Neutrophil (primary cell): Measurements from ENCODE around the gene PCDHGA10.
"Not testable (repeated sequence)": the region's sequence is repeated elsewhere in the genome, so short reads cannot be mapped to it uniquely, and the experiment has no call there.

ENCODE experiments used
- H3K27ac ChIP-seq: fragments of 200-600 bp; sonication (generic); 2 replicates; pipeline ENCODE4 v1.5.1; 2016; ENCODE audit warnings: mild to moderate bottlenecking, moderate library complexity
- H3K27me3 ChIP-seq: fragments of 200-600 bp; sonication (generic); 2 replicates; pipeline ENCODE4 v1.6.0; 2016; ENCODE audit warnings: mild to moderate bottlenecking
- H3K36me3 ChIP-seq: fragments of 200-600 bp; sonication (generic); 2 replicates; pipeline ENCODE4 v1.5.1; 2017
- H3K4me1 ChIP-seq, 2 experiments: fragments of 200-600 bp in 1 of 2; sonication (generic) in 1 of 2; 1 replicate in 1 of 2; 2 replicates in 1 of 2; pipeline versions ENCODE4 v1.5.1 to v1.6.1; 2013 to 2016; ENCODE audit warnings: low read depth in 1 of 2, low read length in 1 of 2, mild to moderate bottlenecking in 1 of 2, moderate library complexity in 1 of 2; ENCODE audit not compliant: control insufficient read depth in 1 of 2, insufficient read depth in 1 of 2
- H3K4me3 ChIP-seq, 2 experiments: fragments of 200-600 bp in 1 of 2; sonication (generic) in 1 of 2; 1 replicate in 1 of 2; 2 replicates in 1 of 2; pipeline ENCODE4 v1.5.1; 2013 to 2016; ENCODE audit warnings: low read depth in 1 of 2, low read length in 1 of 2, mild to moderate bottlenecking in 1 of 2, moderate library complexity in 1 of 2
- H3K9me3 ChIP-seq: fragments of 200-600 bp; sonication (generic); 2 replicates; pipeline ENCODE4 v1.5.1; 2016
- TF ChIP-seq, protein P1 (sequence below): fragments of 200-600 bp; sonication (generic); IDR thresholded peaks from 2 replicates; pipeline ENCODE4 v1.5.1; 2016; ENCODE audit warnings: antibody characterized with exemption

The PCDHGA10 gene

DNA sequence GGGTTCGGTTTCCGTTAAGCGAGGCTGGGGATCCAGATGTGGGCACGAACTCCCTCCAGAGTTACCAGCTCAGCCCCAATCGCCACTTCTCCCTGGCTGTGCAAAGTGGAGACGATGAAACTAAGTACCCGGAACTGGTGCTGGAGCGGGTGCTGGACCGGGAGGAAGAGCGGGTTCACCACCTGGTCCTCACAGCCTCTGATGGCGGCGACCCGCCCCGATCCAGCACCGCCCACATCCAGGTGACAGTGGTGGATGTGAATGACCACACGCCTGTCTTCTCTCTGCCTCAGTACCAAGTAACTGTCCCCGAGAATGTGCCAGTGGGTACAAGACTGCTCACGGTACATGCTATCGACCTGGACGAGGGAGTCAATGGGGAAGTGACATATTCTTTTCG is 29.4 kb upstream of the PCDHGA10 start:
- TF ChIP-seq, protein P1, sequence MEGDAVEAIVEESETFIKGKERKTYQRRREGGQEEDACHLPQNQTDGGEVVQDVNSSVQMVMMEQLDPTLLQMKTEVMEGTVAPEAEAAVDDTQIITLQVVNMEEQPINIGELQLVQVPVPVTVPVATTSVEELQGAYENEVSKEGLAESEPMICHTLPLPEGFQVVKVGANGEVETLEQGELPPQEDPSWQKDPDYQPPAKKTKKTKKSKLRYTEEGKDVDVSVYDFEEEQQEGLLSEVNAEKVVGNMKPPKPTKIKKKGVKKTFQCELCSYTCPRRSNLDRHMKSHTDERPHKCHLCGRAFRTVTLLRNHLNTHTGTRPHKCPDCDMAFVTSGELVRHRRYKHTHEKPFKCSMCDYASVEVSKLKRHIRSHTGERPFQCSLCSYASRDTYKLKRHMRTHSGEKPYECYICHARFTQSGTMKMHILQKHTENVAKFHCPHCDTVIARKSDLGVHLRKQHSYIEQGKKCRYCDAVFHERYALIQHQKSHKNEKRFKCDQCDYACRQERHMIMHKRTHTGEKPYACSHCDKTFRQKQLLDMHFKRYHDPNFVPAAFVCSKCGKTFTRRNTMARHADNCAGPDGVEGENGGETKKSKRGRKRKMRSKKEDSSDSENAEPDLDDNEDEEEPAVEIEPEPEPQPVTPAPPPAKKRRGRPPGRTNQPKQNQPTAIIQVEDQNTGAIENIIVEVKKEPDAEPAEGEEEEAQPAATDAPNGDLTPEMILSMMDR, result no peak
- no peaks in the 10 kb centered on the region for H3K36me3 ChIP-seq
- no peak overlapping the region for H3K4me3 ChIP-seq
- peaks cover 96% of the 10 kb centered on the region for H3K27me3 ChIP-seq
- no peaks in the 10 kb centered on the region for H3K4me1 ChIP-seq
- no peak overlapping the region for H3K27ac ChIP-seq
- peaks cover 9% of the 10 kb centered on the region for H3K9me3 ChIP-seq

DNA sequence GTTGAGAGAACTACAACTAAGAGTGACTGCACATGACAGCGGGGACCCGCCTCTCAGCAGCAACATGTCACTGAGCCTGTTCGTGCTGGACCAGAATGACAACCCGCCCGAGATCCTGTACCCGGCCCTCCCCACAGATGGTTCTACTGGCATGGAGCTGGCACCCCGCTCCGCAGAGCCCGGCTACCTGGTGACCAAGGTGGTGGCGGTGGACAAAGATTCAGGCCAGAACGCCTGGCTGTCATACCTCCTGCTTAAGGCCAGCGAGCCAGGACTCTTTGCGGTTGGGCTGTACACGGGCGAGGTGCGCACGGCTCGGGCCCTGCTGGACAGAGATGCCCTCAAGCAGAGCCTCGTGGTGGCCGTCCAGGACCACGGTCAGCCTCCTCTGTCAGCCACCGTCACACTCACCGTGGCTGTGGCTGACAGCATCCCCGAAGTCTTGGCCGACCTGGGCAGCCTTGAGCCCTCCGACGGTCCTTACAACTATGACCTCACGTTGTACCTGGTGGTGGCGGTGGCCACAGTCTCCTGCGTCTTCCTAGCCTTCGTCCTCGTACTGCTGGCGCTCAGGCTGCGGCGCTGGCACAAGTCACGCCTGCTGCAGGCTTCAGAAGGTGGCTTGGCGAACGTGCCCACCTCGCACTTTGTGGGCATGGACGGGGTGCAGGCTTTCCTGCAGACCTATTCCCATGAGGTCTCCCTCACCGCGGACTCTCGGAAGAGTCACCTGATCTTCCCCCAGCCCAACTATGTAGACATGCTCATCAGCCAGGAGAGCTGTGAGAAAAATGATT is 28.1 kb upstream of the PCDHGA10 start:
- peaks cover 96% of the 10 kb centered on the region for H3K27me3 ChIP-seq
- TF ChIP-seq, protein P1, result no peak
- H3K4me1 ChIP-seq, result no peaks in the 10 kb centered on the region
- H3K36me3 ChIP-seq, result no peaks in the 10 kb centered on the region
- H3K27ac ChIP-seq, result no peak overlapping the region
- peaks cover 18% of the 10 kb centered on the region for H3K9me3 ChIP-seq
- no peak overlapping the region for H3K4me3 ChIP-seq

DNA sequence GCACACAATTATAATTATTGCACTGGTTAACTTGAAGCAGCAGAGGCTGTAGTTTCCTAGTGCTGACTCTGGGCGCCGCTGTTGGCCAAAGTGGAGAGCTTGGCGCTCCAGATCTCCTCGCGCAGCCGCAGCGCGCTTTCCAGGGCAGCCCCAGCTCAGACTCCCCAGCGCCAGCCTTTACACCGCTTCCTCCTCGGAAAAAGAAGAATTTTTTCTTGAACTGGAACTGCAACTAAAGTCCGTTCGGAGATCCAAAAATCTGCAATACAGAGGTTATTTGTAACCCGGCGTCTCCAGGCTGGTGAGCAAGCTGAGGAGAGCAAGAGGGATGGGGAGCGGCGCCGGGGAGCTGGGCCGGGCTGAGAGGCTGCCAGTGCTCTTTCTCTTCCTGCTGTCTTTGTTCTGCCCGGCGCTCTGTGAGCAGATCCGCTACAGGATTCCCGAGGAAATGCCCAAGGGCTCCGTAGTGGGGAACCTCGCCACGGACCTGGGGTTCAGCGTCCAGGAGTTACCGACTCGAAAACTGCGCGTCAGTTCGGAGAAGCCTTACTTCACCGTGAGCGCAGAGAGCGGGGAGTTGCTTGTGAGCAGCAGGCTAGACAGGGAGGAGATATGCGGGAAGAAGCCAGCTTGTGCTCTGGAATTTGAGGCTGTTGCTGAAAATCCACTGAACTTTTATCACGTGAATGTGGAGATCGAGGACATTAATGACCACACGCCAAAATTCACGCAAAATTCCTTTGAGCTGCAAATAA is 25.1 kb upstream of the PCDHGA10 start, which contains the start of gene PCDHGB4:
Gene PCDHGB4, plus strand, starts transcription at position 142 of the 755 bp plus-strand sequence. Its CDS starts 187 bp downstream, at position 329.
- not testable (repeated sequence) for H3K4me1 ChIP-seq, H3K36me3 ChIP-seq, H3K4me3 ChIP-seq, H3K27ac ChIP-seq
- peaks cover 20% of the 10 kb centered on the region for H3K9me3 ChIP-seq
- H3K27me3 ChIP-seq, result peaks cover 98% of the 10 kb centered on the region

DNA sequence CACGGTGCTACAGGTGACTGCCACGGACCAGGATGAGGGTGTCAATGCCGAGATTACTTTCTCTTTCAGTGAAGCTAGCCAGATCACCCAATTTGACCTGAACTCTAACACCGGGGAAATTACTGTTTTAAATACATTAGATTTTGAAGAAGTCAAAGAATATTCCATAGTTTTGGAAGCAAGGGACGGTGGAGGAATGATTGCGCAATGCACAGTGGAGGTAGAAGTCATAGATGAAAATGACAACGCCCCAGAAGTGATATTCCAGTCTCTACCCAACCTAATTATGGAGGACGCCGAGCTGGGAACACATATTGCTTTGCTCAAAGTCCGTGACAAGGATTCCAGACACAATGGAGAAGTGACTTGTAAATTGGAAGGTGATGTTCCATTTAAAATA is 24.1 kb upstream of the PCDHGA10 start:
- Histone ChIP-seq H3K27me3 (peaks cover 98% of the 10 kb centered on the region), H3K27ac (no peak overlapping the region), H3K4me3 (no peak overlapping the region), H3K36me3 (no peaks in the 10 kb centered on the region), H3K4me1 (no peaks in the 10 kb centered on the region), H3K9me3 (peaks cover 21% of the 10 kb centered on the region)
- TF ChIP-seq, protein P1, result no peak

DNA sequence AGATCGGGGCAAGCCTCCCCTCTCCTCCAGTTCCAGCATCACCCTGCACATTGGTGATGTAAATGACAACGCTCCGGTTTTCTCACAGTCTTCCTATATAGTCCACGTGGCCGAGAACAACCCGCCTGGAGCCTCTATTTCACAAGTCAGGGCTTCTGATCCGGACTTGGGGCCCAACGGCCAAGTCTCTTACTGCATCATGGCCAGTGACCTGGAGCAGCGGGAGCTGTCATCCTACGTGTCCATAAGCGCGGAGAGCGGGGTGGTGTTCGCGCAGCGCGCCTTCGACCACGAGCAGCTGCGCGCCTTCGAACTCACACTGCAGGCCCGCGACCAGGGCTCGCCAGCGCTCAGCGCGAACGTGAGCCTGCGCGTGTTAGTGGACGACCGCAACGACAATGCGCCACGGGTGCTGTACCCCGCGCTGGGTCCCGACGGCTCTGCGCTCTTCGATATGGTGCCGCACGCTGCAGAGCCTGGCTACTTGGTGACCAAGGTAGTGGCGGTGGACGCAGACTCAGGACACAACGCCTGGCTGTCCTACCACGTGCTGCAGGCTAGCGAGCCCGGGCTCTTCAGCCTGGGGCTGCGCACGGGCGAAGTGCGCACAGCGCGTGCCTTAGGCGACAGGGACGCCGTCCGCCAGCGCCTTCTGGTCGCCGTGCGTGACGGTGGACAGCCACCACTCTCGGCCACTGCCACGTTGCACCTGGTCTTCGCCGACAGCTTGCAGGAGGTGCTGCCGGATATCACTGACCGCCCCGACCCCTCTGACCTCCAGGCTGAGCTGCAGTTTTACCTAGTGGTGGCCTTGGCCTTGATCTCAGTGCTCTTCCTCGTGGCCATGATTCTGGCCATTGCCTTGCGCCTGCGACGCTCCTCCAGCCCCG is 23.4 kb upstream of the PCDHGA10 start:
- H3K27ac ChIP-seq, result no peak overlapping the region
- H3K36me3 ChIP-seq, result no peaks in the 10 kb centered on the region
- H3K4me3 ChIP-seq, result no peak overlapping the region
- TF ChIP-seq, protein P1, result no peak
- no peaks in the 10 kb centered on the region for H3K4me1 ChIP-seq
- peaks cover 26% of the 10 kb centered on the region for H3K9me3 ChIP-seq
- peaks cover 98% of the 10 kb centered on the region for H3K27me3 ChIP-seq
